Middle frontal gyrus (tissue), 1 donor: ENCODE data around the gene COX7B.
"Not testable (repeated sequence)": the region's sequence is repeated elsewhere in the genome, so short reads cannot be mapped to it uniquely, and the experiment has no call there.

Experiments
- DNase-seq: peaks from one replicate; pipeline ENCODE4 v3.0.0-alpha.2; 2015; ENCODE audit warnings: low spot score; ENCODE audit errors: extremely low spot score

The COX7B gene, protein sequence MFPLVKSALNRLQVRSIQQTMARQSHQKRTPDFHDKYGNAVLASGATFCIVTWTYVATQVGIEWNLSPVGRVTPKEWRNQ

GRCh38 chrX:77899081-77899828 lies at the start of gene COX7B:
Gene COX7B (plus strand): TSS chrX:77899468. CDS start chrX:77899554, 86 bp downstream.
- peak; percentile 87 for DNase-seq

- no peak for DNase-seq
These were observed 23.9 kb upstream of the COX7B start for GRCh38 chrX:77875372-77875771.

GRCh38 chrX:77881418-77881817 lies 17.9 kb upstream of the COX7B start:
- not testable (repeated sequence) for DNase-seq

DNA sequence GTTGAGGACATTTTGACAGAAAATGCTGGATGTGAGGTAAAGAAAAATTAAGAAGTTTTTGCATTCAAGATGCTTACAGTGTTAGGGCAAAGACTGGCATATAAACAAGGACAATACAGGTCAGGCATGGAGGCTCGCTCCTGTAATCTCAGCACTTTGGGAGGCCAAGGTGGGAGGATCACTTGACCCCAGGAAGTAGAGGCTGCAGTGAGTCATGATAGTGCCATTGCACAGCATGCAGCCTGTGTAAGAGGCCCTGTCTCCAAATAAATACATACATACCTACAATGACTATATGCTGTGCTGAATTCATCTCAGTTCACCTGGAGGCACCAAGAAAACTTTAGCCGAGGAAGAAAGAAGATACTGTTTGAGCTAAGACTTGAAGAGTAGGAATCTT lies 6.4 kb upstream of the COX7B start:
- DNase-seq = no peak

DNA sequence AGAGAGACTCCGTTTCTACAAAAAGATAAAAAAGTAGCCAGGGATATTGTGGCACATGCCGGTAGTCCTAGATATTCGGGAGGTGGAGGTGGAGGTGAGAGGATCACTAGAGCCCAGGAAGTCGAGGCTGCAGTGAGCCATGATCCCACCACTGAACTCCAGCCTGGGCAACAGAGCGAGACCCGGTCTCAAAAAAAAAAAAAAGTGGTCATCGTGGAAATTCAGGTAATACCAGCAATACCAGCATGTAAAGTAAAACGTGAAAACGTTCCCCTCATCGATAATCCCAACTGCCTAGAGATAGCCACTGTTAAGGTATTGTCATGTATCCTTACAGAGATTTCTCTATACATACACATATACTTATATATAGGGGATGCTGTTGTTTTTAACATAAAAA lies 5.6 kb upstream of the COX7B start:
- no peak for DNase-seq

- peak; percentile 81 for DNase-seq
These were observed 4.1 kb upstream of the COX7B start, which contains the start of gene MAGT1 for GRCh38 chrX:77894921-77895886. Gene MAGT1 (minus strand): TSS chrX:77895435. CDS start chrX:77895410, 25 bp downstream.

DNA sequence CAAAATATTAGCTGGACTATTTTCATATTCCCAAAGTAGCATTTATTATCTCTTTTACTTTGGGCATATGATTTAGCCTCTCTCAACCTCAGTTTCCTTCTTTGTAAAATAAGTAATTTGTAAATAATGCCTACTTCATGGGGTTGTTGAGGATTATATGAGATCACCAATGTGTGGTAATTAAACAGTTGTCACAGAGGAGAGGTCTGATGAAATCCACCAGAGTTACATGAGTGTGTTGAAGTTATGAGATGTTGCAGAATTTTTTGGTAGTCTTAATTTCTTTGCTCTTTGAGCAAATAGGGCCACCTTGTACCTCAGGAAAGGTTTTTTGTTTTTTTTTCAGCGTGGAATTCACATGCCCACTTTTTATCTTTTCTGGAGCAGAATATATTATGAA lies 1.4 kb downstream of the COX7B start:
- no peak for DNase-seq

DNA sequence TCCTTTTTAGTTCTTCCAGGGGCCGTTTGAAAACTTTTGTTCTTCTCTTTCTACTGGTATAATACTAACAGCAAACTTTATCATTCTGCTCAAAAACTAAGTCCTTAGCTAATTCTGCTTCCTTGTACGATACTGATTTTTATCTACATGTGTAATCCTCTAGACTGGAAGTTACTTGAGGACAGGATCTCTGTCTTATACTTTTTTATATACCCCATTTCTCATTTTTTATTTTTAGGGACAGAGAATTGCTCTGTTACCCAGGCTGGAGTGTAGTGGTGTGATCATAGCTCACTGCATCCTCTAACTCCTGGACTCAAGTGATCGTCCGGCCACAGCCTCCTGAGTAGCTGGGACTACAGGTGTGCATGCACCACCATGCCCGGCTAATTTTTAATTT lies 2.2 kb downstream of the COX7B start:
- no peak for DNase-seq

- DNase-seq = peak; percentile 70
These were observed 11.0 kb downstream of the COX7B start, which contains the start of gene ATP7A for GRCh38 chrX:77910108-77910840. Gene ATP7A (plus strand): TSS chrX:77910693. CDS start chrX:77971642, 60,949 bp downstream.

GRCh38 chrX:77917294-77917933 lies 18.1 kb downstream of the COX7B start:
- no peak for DNase-seq

- DNase-seq = no peak
These were observed 19.3 kb downstream of the COX7B start for GRCh38 chrX:77918568-77918967.

GRCh38 chrX:77919370-77919769 lies 20.1 kb downstream of the COX7B start:
- not testable (repeated sequence) for DNase-seq

DNA sequence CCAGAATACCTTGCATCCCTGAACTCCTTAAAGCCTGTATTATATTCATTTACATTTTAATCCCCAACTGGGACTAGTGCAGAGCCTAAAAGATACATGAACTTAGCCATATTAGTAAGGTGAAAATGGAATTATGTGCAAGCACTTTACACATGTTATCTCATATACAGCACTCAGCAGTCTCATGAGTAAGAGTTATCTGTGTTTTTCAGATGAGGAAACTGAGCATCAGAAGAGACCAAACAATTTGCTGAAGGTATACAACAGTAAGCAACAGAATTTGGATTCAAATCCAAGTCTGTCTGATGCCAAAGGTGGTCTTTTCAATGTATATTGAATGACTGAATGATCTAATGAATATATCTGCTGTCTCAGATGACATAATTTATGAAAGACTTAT lies 23.5 kb downstream of the COX7B start:
- no peak for DNase-seq

DNA sequence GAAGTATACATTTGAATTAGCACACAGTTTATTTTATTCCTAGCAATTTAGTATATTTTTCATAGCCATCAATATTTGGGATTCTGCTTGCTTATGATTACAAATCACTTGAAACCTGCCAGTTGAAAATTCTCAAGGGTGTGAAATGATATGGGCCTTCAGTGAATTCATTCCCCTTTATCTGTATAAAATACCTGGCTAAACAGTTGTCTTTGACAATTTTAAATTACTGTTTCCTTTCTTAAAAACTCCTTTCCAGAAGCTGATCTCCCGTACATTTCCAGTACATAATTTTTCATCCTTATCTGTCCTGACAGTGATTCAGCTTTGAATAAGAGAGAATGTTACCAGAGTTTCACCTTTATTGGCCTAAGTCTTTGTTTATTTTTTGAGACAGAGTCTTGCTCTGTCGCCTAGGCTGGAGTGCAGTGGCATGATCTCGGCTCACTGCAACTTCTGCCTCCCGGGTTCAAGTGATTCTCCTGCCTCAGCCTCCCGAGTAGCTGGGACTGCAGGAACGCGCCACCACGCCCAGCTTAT lies 25.1 kb downstream of the COX7B start:
- DNase-seq = no peak

DNA sequence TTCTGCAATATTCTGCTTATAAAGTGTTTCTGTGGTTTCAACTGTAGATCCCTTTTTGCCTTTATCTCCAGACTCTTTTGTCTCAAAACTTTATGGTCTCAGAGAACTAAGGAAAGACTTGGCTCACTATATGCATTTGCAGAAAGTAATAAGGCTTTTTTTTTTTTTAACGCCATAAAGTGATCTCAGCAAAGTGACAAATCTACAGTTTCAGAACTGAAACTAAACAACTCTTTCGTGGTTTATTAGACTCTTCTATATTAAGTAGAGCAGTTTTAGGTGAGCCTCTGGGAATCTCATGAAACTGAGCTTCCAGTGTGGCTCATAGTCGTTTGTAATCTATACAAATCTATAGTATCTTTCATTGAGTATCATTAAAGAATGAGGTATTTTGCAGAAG lies 26.5 kb downstream of the COX7B start:
- no peak for DNase-seq

GRCh38 chrX:77930581-77930980 lies 31.3 kb downstream of the COX7B start:
- DNase-seq = no peak

GRCh38 chrX:77935886-77936285 lies 36.6 kb downstream of the COX7B start:
- no peak for DNase-seq

DNA sequence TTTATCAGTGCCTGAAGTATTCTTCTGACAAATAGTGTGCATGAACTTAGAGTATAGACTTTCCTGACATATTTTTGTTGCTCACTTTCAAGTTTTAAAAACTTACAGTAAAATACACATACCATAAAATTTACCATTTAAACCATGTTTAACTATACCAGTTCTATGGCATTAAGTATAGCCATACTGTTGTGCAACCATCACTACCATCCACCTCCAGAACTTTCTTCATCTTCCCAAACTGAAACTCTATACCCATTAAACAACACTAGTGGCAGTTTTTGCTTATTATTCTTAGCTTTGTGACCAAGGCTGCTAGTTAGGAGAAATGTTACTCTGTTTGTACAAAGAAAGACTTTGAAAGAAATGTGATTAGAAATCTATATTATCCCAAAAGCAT lies 37.0 kb downstream of the COX7B start:
- no peak for DNase-seq

DNA sequence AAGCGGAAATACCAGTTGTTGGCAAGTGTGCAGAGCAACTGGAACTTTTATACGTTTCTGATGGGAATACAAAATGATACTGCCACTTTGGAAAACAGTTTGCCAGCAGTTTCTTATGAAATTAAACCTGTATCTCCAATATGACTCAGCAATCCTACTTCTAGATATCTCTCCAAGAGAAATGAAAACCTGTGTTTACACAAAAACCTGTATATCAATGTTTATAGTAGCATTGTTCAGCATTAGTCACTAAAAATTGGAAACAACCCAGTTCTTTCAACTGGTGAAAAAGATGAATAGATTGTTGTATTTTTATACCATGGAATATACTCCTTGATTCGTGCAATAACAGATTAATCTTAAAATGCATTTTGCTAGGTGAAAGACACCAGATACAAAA lies 38.0 kb downstream of the COX7B start:
- no peak for DNase-seq

DNA sequence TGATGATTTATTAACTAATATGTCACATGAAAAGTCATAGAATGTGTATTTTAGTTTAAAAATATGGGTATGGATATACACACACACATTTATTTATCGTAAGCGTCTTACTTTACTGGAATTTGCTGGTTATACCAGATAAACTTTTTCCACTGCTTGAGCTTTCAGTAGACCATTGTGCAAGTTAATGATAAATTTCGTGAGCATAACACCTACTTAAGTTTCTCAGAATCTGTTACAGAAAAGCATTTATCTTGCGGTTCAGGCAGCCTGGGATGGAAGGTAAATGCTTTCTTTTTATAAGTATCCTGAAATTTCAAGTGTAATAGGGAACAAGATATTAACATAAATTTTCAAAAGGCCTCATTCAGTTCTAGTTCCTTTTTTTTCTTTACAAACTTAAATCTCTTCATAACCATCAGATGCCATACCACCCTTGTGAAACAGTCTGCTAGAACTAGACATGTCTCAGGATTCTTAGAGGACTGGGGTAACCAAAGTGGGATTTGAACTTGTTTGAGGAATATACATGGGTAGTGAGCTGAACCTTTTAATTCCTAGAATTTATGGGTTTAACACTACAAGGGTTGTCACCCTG lies 38.9 kb downstream of the COX7B start:
- no peak for DNase-seq
